Colonic mucosa (tissue), 4 donors: Measurements from ENCODE around the gene ZFAND2A. TPM values are rescaled to one million over a fixed set of nuclear protein-coding genes. Genes with fewer than 3 reads are reported as not detected.
A peak's percentile ranks its signal among the peaks of the same experiment; 100 is the strongest.

ENCODE experiments used
- DNase-seq: peaks from one replicate; pipeline ENCODE4 v3.0.0-alpha.2; 2020
- H3K27ac ChIP-seq: fragments of 200-600 bp; one replicate; pipeline ENCODE4 v1.8.0; 2021
- H3K27me3 ChIP-seq: fragments of 200-600 bp; one replicate; pipeline ENCODE4 v1.8.0; 2021
- H3K36me3 ChIP-seq: fragments of 200-600 bp; one replicate; pipeline ENCODE4 v1.8.0; 2021
- H3K4me1 ChIP-seq: fragments of 200-600 bp; one replicate; pipeline ENCODE4 v1.8.0; 2021; ENCODE audit warnings: mild to moderate bottlenecking
- H3K4me3 ChIP-seq: fragments of 200-600 bp; one replicate; pipeline ENCODE4 v1.8.0; 2021
- H3K9ac ChIP-seq, 2 donors: one replicate each; pipeline ENCODE4 v1.7.0; 2013; ENCODE audit warnings: control low read depth in 2 of 2, low read depth in 2 of 2, low read length in 2 of 2
- H3K9me3 ChIP-seq: fragments of 200-600 bp; one replicate; pipeline ENCODE4 v1.8.0; 2021
- intact Hi-C: fragments of 100-400 bp; cut with DNase I; formaldehyde crosslinking; loops from one replicate; pipeline ENCODE4 v1.14.1; 2022
- total RNA-seq, 2 donors: library from RNA; stranded (reverse); fragmentation: NEBNext Ultra II Directional in 1 of 2; extraction: Animal tissue kit (Norgen Biotek cat#: 25700) in 1 of 2; gene quantifications; one replicate each; pipeline ENCODE4 v1.2.1, GENCODE V29; 2021
- TF ChIP-seq, protein P1 (sequence below): fragments of 200-600 bp; IDR thresholded peaks from one replicate; pipeline ENCODE4 v1.8.0; 2022; ENCODE audit warnings: antibody characterized with exemption, mild to moderate bottlenecking
- donor health status: healthy.
- donor health status: DM: no; HTN: no; CAD: no.
- donor health status: DM: no; HTN: no; CAD: no.

The ZFAND2A gene
- total RNA-seq, 2 donors from 2014 or later, result 26.2 to 38.7 TPM

DNA sequence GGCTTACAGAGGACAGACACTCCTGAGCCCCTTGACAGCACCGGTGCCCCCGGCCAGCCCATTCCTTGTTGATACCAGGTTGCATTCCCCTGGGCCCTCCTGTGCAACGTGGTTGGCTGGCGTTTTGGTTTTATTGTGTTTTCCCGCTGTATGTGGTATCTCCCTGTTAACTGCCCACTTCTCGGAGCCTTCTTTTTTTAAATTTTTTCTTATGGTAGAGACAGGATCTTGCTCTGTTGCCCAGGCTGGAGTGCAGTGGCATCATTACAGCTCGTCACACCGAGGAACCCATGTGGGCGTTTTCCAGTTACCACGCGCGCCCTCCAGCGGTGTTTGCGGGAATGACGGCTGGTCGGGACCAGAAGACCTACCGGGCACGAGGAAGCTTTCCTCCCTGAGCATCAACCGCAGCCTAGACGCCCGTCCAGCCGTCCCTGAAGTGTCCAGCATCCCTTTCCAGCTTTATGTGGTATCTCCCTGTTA lies 16.9 kb upstream of the ZFAND2A start:
- Histone ChIP-seq H3K27me3 (no peaks in the 10 kb centered on the region), H3K36me3 (no peaks in the 10 kb centered on the region), H3K9ac (no peak overlapping the region), H3K9me3 (no peaks in the 10 kb centered on the region), H3K27ac (no peak overlapping the region), H3K4me3 (no peak overlapping the region), H3K4me1 (no peaks in the 10 kb centered on the region)
- peak; percentile 83 for DNase-seq
- TF ChIP-seq, protein P1, sequence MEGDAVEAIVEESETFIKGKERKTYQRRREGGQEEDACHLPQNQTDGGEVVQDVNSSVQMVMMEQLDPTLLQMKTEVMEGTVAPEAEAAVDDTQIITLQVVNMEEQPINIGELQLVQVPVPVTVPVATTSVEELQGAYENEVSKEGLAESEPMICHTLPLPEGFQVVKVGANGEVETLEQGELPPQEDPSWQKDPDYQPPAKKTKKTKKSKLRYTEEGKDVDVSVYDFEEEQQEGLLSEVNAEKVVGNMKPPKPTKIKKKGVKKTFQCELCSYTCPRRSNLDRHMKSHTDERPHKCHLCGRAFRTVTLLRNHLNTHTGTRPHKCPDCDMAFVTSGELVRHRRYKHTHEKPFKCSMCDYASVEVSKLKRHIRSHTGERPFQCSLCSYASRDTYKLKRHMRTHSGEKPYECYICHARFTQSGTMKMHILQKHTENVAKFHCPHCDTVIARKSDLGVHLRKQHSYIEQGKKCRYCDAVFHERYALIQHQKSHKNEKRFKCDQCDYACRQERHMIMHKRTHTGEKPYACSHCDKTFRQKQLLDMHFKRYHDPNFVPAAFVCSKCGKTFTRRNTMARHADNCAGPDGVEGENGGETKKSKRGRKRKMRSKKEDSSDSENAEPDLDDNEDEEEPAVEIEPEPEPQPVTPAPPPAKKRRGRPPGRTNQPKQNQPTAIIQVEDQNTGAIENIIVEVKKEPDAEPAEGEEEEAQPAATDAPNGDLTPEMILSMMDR, result peak; percentile 76
- intact Hi-C loops, result loop anchor here (5.0 kb wide), 2 partner anchors 90 to 185 kb away; partner anchors contain the start of gene GPER1

DNA sequence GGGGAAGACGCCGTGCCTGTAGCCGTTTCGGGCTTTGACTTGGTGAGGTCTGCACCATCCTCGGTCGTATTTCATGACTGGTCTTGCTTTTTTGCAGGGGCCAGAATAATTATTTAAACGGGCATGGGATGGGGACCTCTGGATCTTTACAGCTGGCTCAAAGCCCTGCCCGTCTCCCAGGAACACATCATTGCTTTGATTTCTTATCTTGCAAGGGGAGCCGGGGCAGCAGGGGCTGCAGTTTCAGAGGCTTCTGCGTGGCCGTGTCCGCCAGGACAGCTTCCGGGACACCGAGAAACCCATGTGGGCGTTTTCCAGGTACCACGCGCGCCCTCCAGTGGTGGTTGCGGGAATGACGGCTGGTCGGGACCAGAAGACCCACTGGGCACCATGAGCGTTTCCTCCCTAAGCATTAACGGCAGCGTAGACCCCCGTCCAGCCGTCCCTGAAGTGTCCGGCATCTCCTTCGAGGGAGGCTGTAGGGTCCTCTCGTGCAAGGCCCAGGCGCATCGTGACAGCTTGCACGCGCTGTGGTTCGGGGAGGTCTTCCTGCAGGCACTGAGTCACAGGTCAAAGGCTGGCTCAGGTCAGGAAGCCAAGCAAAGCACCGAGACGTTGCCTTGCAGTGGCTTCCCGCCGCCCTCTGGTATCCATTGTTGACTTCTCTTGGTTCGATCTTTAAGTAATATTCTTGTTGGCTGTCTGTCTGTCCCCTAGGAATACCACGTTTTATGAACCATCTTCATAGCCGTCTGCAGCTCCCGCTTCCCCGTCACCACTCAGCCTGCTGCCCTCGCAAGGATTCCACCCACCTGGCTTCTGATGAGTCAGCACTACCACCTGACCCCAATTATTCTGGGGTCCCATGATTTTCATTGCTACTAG lies 16.2 kb upstream of the ZFAND2A start:
- intact Hi-C loops, result loop anchor here (5.0 kb wide), 2 partner anchors 89 to 184 kb away; partner anchors contain the start of gene GPER1
- peak; percentile 94 for DNase-seq
- H3K4me3 ChIP-seq, result peak overlapping the region; percentile 20
- no peaks in the 10 kb centered on the region for H3K4me1 ChIP-seq
- H3K27ac ChIP-seq, result no peak overlapping the region
- H3K36me3 ChIP-seq, result no peaks in the 10 kb centered on the region
- no peaks in the 10 kb centered on the region for H3K9me3 ChIP-seq
- no peaks in the 10 kb centered on the region for H3K27me3 ChIP-seq
- no peak overlapping the region for H3K9ac ChIP-seq
- TF ChIP-seq, protein P1, result peak; percentile 91

DNA sequence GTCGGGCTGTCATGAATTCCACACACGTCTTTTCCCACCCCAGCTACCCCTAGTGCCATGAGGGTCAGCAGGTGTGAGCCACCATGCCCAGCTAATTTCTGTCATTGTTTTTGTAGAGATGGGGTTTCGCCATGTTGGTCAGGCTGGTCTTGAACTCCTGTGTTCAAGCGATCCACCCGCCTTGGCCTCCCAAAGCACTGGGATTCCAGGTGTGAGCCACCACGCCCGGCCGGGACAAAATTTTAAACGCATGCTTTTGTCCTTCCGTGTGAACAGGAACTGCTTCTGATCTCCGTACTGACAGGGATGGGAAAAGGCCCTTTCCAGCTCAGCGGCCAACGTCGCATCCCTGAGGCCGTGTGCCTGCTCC lies 15.6 kb upstream of the ZFAND2A start:
- TF ChIP-seq, protein P1, result no peak

GRCh38 chr7:1174881-1175596 lies 15.0 kb upstream of the ZFAND2A start:
- Histone ChIP-seq H3K9ac (no peak overlapping the region), H3K27me3 (no peaks in the 10 kb centered on the region), H3K27ac (no peak overlapping the region), H3K36me3 (no peaks in the 10 kb centered on the region), H3K4me1 (no peaks in the 10 kb centered on the region), H3K9me3 (no peaks in the 10 kb centered on the region), H3K4me3 (no peak overlapping the region)
- no peak for DNase-seq
- intact Hi-C loops, result loop anchor here (5.0 kb wide), 2 partner anchors 88 to 183 kb away; partner anchors contain the start of gene GPER1
- TF ChIP-seq, protein P1, result no peak

More for the DNA sequence above, 15.6 kb upstream of the ZFAND2A start:
- peak overlapping the region; percentile 20 for H3K4me3 ChIP-seq
- no peaks in the 10 kb centered on the region for H3K9me3 ChIP-seq
- intact Hi-C loops, result loop anchor here (5.0 kb wide), 2 partner anchors 88 to 183 kb away; partner anchors contain the start of gene GPER1
- H3K36me3 ChIP-seq, result no peaks in the 10 kb centered on the region
- no peak overlapping the region for H3K27ac ChIP-seq
- H3K4me1 ChIP-seq, result no peaks in the 10 kb centered on the region
- H3K27me3 ChIP-seq, result no peaks in the 10 kb centered on the region
- no peak for DNase-seq
- no peak overlapping the region for H3K9ac ChIP-seq

DNA sequence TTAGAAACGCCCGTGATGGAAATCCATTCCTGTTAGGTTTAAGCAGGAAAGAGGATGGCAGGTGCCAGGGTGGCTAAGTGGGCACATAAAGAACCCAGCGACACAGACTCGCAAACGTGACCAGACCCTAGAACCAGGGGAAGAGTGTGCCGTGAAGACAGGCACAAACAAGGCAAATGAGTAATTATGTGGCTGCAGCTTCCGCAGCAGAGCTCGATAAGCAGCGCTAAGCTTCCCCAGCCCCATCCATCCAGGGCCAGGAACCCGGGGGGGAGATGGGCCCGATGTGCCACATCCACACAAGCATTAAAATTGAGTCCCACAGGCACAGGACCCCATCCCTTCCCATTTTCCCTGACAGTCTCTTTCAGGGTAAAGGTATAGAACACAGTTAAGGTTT lies 14.0 kb upstream of the ZFAND2A start:
- Histone ChIP-seq H3K27ac (no peak overlapping the region), H3K27me3 (no peaks in the 10 kb centered on the region), H3K9me3 (no peaks in the 10 kb centered on the region), H3K4me1 (no peaks in the 10 kb centered on the region), H3K9ac (no peak overlapping the region), H3K36me3 (no peaks in the 10 kb centered on the region), H3K4me3 (no peak overlapping the region)
- intact Hi-C loops, result no loop called here
- no peak for DNase-seq
- TF ChIP-seq, protein P1, result no peak
